SH-SY5Y (cell line): ENCODE results near the gene USP6NL.

Source experiments
- GATA2 ChIP-seq: IDR thresholded peaks from 2 replicates; pipeline ENCODE4 v1.6.1; 2011; ENCODE audit warnings: mild to moderate bottlenecking, low read depth, low read length
- GATA3 ChIP-seq: IDR thresholded peaks from 2 replicates; pipeline ENCODE4 v1.6.1; 2011; ENCODE audit warnings: low read depth, mild to moderate bottlenecking, low read length, moderate library complexity

DNA sequence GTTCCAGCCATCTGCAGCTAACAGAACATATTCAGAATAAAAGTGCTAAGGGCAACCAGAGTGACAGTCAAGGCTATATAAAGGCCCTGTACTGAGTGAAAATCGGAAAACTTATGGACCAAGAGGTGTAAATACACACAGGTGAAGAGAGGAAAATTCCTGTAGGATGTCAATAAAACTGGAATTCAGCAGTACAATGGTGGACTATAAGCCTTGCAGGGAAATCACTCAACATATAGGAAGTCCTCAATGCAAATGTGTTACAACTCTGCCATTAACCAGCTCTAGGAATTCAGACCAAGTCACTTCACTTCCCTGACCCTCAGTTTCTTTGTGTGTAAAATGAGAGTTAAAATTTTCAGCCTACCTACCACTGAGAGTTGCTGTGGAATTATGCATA lies 7.7 kb downstream of the USP6NL start:
- TF ChIP-seq GATA3 = no peak
- TF ChIP-seq GATA2 = no peak
